SK-N-SH (cell line): ENCODE measurements around the gene NR0B2.
"Not testable (repeated sequence)": the region's sequence is repeated elsewhere in the genome, so short reads cannot be mapped to it uniquely, and the experiment has no call there.

Experiments
- EP300 ChIP-seq, 2 experiments: IDR thresholded peaks; 2 replicates each; pipeline versions ENCODE4 v1.4.0 to v1.6.1; 2012; ENCODE audit warnings: borderline replicate concordance in 1 of 2, low read depth in 1 of 2, low read length in 1 of 2
- RAD21 ChIP-seq: IDR thresholded peaks from 2 replicates; pipeline ENCODE4 v1.6.1; 2012; ENCODE audit warnings: mild to moderate bottlenecking, low read length
- TCF12 ChIP-seq: IDR thresholded peaks from 2 replicates; pipeline ENCODE4 v1.4.0; 2012
- TF ChIP-seq, protein P1 (sequence below): fragments of 200-600 bp; sonication (generic); IDR thresholded peaks from 2 replicates; pipeline ENCODE4 v1.6.1; 2017; ENCODE audit warnings: antibody characterized with exemption, mild to moderate bottlenecking, moderate library complexity

DNA sequence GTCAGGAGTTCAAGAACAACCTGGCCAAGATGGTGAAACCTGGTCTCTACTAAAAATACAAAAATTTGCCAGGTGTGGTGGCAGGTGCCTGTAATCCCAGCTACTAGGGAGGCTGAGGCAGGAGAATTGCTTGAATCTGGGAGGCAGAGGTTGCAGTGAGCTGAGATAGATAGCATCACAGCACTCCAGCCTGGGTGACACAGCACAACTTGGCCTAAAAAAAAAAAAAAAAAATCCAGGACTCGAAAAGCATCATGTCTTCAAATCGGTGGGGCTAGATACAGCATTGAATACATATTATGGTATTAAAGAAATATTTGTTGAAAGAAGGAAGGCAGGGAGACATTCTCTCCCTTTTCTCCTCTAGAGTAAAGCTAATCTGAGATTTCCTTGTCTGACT lies 40.7 kb downstream of the NR0B2 start:
- TF ChIP-seq, protein P1, sequence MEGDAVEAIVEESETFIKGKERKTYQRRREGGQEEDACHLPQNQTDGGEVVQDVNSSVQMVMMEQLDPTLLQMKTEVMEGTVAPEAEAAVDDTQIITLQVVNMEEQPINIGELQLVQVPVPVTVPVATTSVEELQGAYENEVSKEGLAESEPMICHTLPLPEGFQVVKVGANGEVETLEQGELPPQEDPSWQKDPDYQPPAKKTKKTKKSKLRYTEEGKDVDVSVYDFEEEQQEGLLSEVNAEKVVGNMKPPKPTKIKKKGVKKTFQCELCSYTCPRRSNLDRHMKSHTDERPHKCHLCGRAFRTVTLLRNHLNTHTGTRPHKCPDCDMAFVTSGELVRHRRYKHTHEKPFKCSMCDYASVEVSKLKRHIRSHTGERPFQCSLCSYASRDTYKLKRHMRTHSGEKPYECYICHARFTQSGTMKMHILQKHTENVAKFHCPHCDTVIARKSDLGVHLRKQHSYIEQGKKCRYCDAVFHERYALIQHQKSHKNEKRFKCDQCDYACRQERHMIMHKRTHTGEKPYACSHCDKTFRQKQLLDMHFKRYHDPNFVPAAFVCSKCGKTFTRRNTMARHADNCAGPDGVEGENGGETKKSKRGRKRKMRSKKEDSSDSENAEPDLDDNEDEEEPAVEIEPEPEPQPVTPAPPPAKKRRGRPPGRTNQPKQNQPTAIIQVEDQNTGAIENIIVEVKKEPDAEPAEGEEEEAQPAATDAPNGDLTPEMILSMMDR: not testable (repeated sequence)
- not testable (repeated sequence) for TF ChIP-seq TCF12; RAD21; EP300 (IDR thresholded peaks at IDR 0.05; ENCODE audit: borderline replicate concordance in 1 of 2, low read depth in 1 of 2, low read length in 1 of 2)
